ENCODE data around the gene FYCO1.

The FYCO1 gene

GRCh38 chr3:45955706-45956105, 39.9 kb downstream of the FYCO1 start:
- Histone ChIP-seq H3K36me3 (ENCODE audit: control insufficient read depth in 5 of 5, insufficient read depth in 5 of 5, low read length in 5 of 5) (peaks cover 31 to 98% (median 94%) of the 10 kb centered on the region in 5 donors), H3K4me3 (ENCODE audit: low read depth in 1 of 5, low read length in 5 of 5) (no peak overlapping the region), H3K9ac (ENCODE audit: low read length in 5 of 5) (no peak overlapping the region), H3K9me3 (ENCODE audit: control insufficient read depth in 5 of 5, low read length in 5 of 5) (no peaks in the 10 kb centered on the region), H3K27ac (ENCODE audit: low read depth, low read length) (no peak overlapping the region), H3K27me3 (ENCODE audit: control insufficient read depth in 5 of 5, insufficient read depth in 4 of 5, low read length in 5 of 5) (no peaks in the 10 kb centered on the region), H3K4me1 (ENCODE audit: control insufficient read depth in 5 of 5, insufficient read depth in 5 of 5, low read length in 5 of 5) (peaks cover 0 to 7% (median 5%) of the 10 kb centered on the region in 5 donors)

GRCh38 chr3:45955017-45955647, 40.5 kb downstream of the FYCO1 start:
- H3K27me3 ChIP-seq (ENCODE audit: control insufficient read depth in 5 of 5, insufficient read depth in 4 of 5, low read length in 5 of 5) = no peaks in the 10 kb centered on the region
- H3K4me3 ChIP-seq (ENCODE audit: low read depth in 1 of 5, low read length in 5 of 5) = no peak overlapping the region
- no peaks in the 10 kb centered on the region for H3K9me3 ChIP-seq (ENCODE audit: control insufficient read depth in 5 of 5, low read length in 5 of 5)
- H3K9ac ChIP-seq (ENCODE audit: low read length in 5 of 5) = no peak overlapping the region
- H3K4me1 ChIP-seq (ENCODE audit: control insufficient read depth in 5 of 5, insufficient read depth in 5 of 5, low read length in 5 of 5) = peaks cover 0 to 7% (median 5%) of the 10 kb centered on the region in 5 donors
- H3K36me3 ChIP-seq (ENCODE audit: control insufficient read depth in 5 of 5, insufficient read depth in 5 of 5, low read length in 5 of 5) = peaks cover 29 to 98% (median 94%) of the 10 kb centered on the region in 5 donors
- H3K27ac ChIP-seq (ENCODE audit: low read depth, low read length) = no peak overlapping the region

- Histone ChIP-seq H3K4me1 (ENCODE audit: control insufficient read depth in 5 of 5, insufficient read depth in 5 of 5, low read length in 5 of 5) (peaks cover 0 to 7% (median 5%) of the 10 kb centered on the region in 5 donors), H3K27ac (ENCODE audit: low read depth, low read length) (no peak overlapping the region), H3K9me3 (ENCODE audit: control insufficient read depth in 5 of 5, low read length in 5 of 5) (no peaks in the 10 kb centered on the region), H3K27me3 (ENCODE audit: control insufficient read depth in 5 of 5, insufficient read depth in 4 of 5, low read length in 5 of 5) (no peaks in the 10 kb centered on the region), H3K36me3 (ENCODE audit: control insufficient read depth in 5 of 5, insufficient read depth in 5 of 5, low read length in 5 of 5) (peaks cover 29 to 98% (median 94%) of the 10 kb centered on the region in 5 donors), H3K9ac (ENCODE audit: low read length in 5 of 5) (no peak overlapping the region), H3K4me3 (ENCODE audit: low read depth in 1 of 5, low read length in 5 of 5) (no peak overlapping the region)
Measured at GRCh38 chr3:45954306-45954705, 41.3 kb downstream of the FYCO1 start.

GRCh38 chr3:45953536-45953935, 42.1 kb downstream of the FYCO1 start:
- Histone ChIP-seq H3K36me3 (ENCODE audit: control insufficient read depth in 5 of 5, insufficient read depth in 5 of 5, low read length in 5 of 5) (peaks cover 32 to 98% (median 94%) of the 10 kb centered on the region in 5 donors), H3K9me3 (ENCODE audit: control insufficient read depth in 5 of 5, low read length in 5 of 5) (no peaks in the 10 kb centered on the region), H3K9ac (ENCODE audit: low read length in 5 of 5) (no peak overlapping the region), H3K4me1 (ENCODE audit: control insufficient read depth in 5 of 5, insufficient read depth in 5 of 5, low read length in 5 of 5) (peaks cover 0 to 7% (median 5%) of the 10 kb centered on the region in 5 donors), H3K4me3 (ENCODE audit: low read depth in 1 of 5, low read length in 5 of 5) (no peak overlapping the region), H3K27ac (ENCODE audit: low read depth, low read length) (no peak overlapping the region), H3K27me3 (ENCODE audit: control insufficient read depth in 5 of 5, insufficient read depth in 4 of 5, low read length in 5 of 5) (no peaks in the 10 kb centered on the region)

- H3K9me3 ChIP-seq (ENCODE audit: control insufficient read depth in 5 of 5, low read length in 5 of 5) = no peaks in the 10 kb centered on the region
- H3K4me3 ChIP-seq (ENCODE audit: low read depth in 1 of 5, low read length in 5 of 5) = no peak overlapping the region
- peaks cover 36 to 98% (median 93%) of the 10 kb centered on the region in 5 donors for H3K36me3 ChIP-seq (ENCODE audit: control insufficient read depth in 5 of 5, insufficient read depth in 5 of 5, low read length in 5 of 5)
- H3K9ac ChIP-seq (ENCODE audit: low read length in 5 of 5) = no peak overlapping the region
- H3K27ac ChIP-seq (ENCODE audit: low read depth, low read length) = no peak overlapping the region
- H3K4me1 ChIP-seq (ENCODE audit: control insufficient read depth in 5 of 5, insufficient read depth in 5 of 5, low read length in 5 of 5) = peaks cover 0 to 7% (median 5%) of the 10 kb centered on the region in 5 donors
- no peaks in the 10 kb centered on the region for H3K27me3 ChIP-seq (ENCODE audit: control insufficient read depth in 5 of 5, insufficient read depth in 4 of 5, low read length in 5 of 5)
Measured at GRCh38 chr3:45952456-45952855, 43.2 kb downstream of the FYCO1 start.

- Histone ChIP-seq H3K4me1 (ENCODE audit: control insufficient read depth in 5 of 5, insufficient read depth in 5 of 5, low read length in 5 of 5) (peaks cover 0 to 7% (median 5%) of the 10 kb centered on the region in 5 donors), H3K27me3 (ENCODE audit: control insufficient read depth in 5 of 5, insufficient read depth in 4 of 5, low read length in 5 of 5) (no peaks in the 10 kb centered on the region), H3K9ac (ENCODE audit: low read length in 5 of 5) (no peak overlapping the region), H3K9me3 (ENCODE audit: control insufficient read depth in 5 of 5, low read length in 5 of 5) (no peaks in the 10 kb centered on the region), H3K4me3 (ENCODE audit: low read depth in 1 of 5, low read length in 5 of 5) (no peak overlapping the region), H3K36me3 (ENCODE audit: control insufficient read depth in 5 of 5, insufficient read depth in 5 of 5, low read length in 5 of 5) (peaks cover 31 to 98% (median 93%) of the 10 kb centered on the region in 5 donors), H3K27ac (ENCODE audit: low read depth, low read length) (no peak overlapping the region)
Measured at GRCh38 chr3:45951946-45952345, 43.7 kb downstream of the FYCO1 start.

- H3K4me1 ChIP-seq (ENCODE audit: control insufficient read depth in 5 of 5, insufficient read depth in 5 of 5, low read length in 5 of 5) = peaks cover 0 to 7% (median 5%) of the 10 kb centered on the region in 5 donors
- H3K27me3 ChIP-seq (ENCODE audit: control insufficient read depth in 5 of 5, insufficient read depth in 4 of 5, low read length in 5 of 5) = no peaks in the 10 kb centered on the region
- H3K4me3 ChIP-seq (ENCODE audit: low read depth in 1 of 5, low read length in 5 of 5) = no peak overlapping the region
- H3K36me3 ChIP-seq (ENCODE audit: control insufficient read depth in 5 of 5, insufficient read depth in 5 of 5, low read length in 5 of 5) = peaks cover 24 to 100% (median 97%) of the 10 kb centered on the region in 5 donors
- no peak overlapping the region for H3K27ac ChIP-seq (ENCODE audit: low read depth, low read length)
- H3K9me3 ChIP-seq (ENCODE audit: control insufficient read depth in 5 of 5, low read length in 5 of 5) = no peaks in the 10 kb centered on the region
- no peak overlapping the region for H3K9ac ChIP-seq (ENCODE audit: low read length in 5 of 5)
Measured at GRCh38 chr3:45950686-45951600, 44.7 kb downstream of the FYCO1 start.

- Histone ChIP-seq H3K36me3 (ENCODE audit: control insufficient read depth in 5 of 5, insufficient read depth in 5 of 5, low read length in 5 of 5) (peaks cover 21 to 100% (median 97%) of the 10 kb centered on the region in 5 donors), H3K27ac (ENCODE audit: low read depth, low read length) (no peak overlapping the region)
Measured at GRCh38 chr3:45950131-45950530, 45.5 kb downstream of the FYCO1 start.

GRCh38 chr3:45949432-45949831, 46.2 kb downstream of the FYCO1 start:
- Histone ChIP-seq H3K27ac (ENCODE audit: low read depth, low read length) (no peak overlapping the region), H3K4me1 (ENCODE audit: control insufficient read depth in 5 of 5, insufficient read depth in 5 of 5, low read length in 5 of 5) (peaks cover 0 to 7% (median 5%) of the 10 kb centered on the region in 5 donors), H3K9me3 (ENCODE audit: control insufficient read depth in 5 of 5, low read length in 5 of 5) (no peaks in the 10 kb centered on the region), H3K4me3 (ENCODE audit: low read depth in 1 of 5, low read length in 5 of 5) (no peak overlapping the region), H3K9ac (ENCODE audit: low read length in 5 of 5) (no peak overlapping the region), H3K27me3 (ENCODE audit: control insufficient read depth in 5 of 5, insufficient read depth in 4 of 5, low read length in 5 of 5) (no peaks in the 10 kb centered on the region), H3K36me3 (ENCODE audit: control insufficient read depth in 5 of 5, insufficient read depth in 5 of 5, low read length in 5 of 5) (peaks cover 21 to 98% (median 95%) of the 10 kb centered on the region in 5 donors)

More at GRCh38 chr3:45950131-45950530, 45.5 kb downstream of the FYCO1 start:
- Histone ChIP-seq H3K27me3 (ENCODE audit: control insufficient read depth in 5 of 5, insufficient read depth in 4 of 5, low read length in 5 of 5) (no peaks in the 10 kb centered on the region), H3K9ac (ENCODE audit: low read length in 5 of 5) (no peak overlapping the region), H3K4me3 (ENCODE audit: low read depth in 1 of 5, low read length in 5 of 5) (no peak overlapping the region), H3K4me1 (ENCODE audit: control insufficient read depth in 5 of 5, insufficient read depth in 5 of 5, low read length in 5 of 5) (peaks cover 0 to 7% (median 5%) of the 10 kb centered on the region in 5 donors), H3K9me3 (ENCODE audit: control insufficient read depth in 5 of 5, low read length in 5 of 5) (no peaks in the 10 kb centered on the region)

GRCh38 chr3:45948881-45949280, 46.7 kb downstream of the FYCO1 start:
- Histone ChIP-seq H3K4me1 (ENCODE audit: control insufficient read depth in 5 of 5, insufficient read depth in 5 of 5, low read length in 5 of 5) (peaks cover 0 to 7% (median 5%) of the 10 kb centered on the region in 5 donors), H3K27me3 (ENCODE audit: control insufficient read depth in 5 of 5, insufficient read depth in 4 of 5, low read length in 5 of 5) (no peaks in the 10 kb centered on the region), H3K27ac (ENCODE audit: low read depth, low read length) (no peak overlapping the region), H3K9me3 (ENCODE audit: control insufficient read depth in 5 of 5, low read length in 5 of 5) (no peaks in the 10 kb centered on the region), H3K9ac (ENCODE audit: low read length in 5 of 5) (no peak overlapping the region), H3K36me3 (ENCODE audit: control insufficient read depth in 5 of 5, insufficient read depth in 5 of 5, low read length in 5 of 5) (peaks cover 21 to 93% (median 89%) of the 10 kb centered on the region in 5 donors), H3K4me3 (ENCODE audit: low read depth in 1 of 5, low read length in 5 of 5) (no peak overlapping the region)
